Measurements from ENCODE around the gene UBE4A.
A peak's percentile ranks its signal among the peaks of the same experiment; 100 is the strongest.

The UBE4A gene

DNA sequence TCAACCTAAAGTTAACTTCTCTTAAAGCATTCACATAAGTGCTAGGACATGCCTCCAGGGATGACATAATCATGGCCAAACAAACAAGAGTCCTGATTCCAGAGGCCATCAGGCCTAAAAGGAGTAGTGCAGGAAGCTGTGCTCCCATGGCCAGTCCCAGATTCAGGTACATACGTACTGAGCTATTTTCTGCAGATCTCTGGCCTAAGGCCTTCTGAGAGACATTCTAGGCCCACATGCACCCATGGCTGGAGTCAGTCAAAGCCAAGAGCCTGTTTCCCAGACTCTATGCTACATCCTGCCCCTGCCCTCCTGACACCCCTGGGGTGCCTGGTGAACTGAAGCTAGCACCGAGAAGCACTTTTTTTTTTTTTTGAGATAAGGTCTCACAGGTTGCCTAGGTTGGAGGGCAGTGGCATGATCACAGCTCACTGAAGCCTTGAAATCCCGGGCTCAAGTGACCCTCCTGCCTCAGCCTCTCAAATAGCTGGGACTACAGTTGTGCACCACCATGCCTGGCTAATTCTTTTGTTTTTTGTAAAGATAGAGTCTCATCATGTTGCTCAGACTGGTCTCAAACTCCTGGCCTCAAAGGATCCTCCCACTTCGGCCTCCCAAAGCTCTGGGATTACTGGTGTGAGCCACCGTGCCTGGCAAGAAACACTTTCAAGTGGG, 17.4 kb upstream of the UBE4A start:
- no peak for DNase-seq

DNA sequence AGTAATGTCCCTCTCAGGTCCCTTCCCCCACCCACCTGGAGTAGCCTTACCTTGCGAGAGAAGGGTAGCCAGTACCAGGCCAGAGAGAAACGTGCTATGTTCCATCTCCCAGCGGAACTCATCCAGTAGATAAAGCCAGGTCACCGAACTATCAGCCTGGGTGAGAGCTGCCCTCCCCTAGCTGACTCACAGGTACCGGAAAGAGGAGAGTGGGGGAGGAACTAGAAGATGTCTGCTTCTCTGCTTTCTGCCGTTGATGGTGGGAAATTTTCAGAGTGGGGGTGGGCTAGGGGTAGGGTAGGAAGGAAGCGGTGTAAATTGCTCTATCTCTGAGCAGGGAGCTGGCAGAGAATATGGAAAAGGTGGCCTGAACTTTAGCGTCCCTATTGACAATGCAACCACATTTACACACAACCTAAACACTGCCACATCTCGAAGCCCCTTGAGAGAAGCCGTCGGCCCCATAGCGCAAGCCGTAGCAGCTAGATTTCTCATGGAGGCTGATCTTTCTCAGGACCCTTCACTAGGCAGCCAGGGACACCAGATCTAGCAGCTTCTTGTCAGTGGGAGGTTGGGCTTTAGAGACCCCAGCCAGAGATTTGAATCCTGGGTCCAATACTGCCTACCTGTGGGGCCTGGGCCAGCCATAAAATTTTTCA, 16.8 kb upstream of the UBE4A start, which contains the start of gene CD3D:
Gene CD3D (minus strand): TSS at position 203 of the 659 bp plus-strand sequence. CDS start 98 bp downstream, at position 105.
- DNase-seq = peak; percentile 53

DNA sequence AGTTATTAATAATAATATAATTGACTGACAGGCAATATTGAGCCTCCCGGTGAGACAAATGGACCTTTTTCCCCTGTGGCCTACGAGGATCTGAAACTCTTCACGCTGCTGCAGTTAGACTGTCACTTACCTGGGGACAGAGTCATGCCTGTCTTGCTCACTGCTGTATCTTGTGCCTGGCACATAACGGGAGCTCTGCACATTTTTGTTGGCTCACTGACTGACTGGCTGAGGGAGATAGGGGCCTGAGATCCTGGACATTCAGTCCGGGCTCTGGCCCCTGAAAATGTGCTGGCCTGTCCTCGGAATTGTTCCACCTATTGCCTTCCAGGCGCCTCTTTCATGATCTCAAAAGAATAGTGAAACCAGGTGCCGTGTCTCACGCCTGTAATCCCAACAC, 16.2 kb upstream of the UBE4A start:
- no peak for DNase-seq

DNA sequence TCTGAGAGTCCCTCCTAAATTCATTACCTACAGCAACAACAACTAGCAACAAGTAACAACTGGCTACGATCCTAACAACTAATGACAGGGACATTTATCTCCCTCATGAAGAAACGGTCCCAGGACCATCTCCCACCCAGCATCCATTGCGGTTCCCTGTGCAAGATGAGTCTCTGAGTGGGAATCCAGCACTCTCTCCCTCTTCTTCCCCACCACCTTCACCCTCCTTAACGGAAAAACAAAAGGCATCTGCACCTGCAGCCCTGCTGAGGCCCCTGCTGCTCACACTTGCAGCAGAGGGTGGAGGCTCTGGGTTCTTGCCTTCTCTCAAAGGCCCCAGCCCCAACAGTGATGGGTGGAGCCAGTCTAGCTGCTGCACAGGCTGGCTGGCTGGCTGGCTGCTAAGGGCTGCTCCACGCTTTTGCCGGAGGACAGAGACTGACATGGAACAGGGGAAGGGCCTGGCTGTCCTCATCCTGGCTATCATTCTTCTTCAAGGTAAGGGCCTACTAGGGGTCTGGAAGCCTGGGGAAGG, 15.4 kb upstream of the UBE4A start, which contains the start of gene CD3G:
Gene CD3G (plus strand): TSS at position 364 of the 535 bp plus-strand sequence. CDS start 80 bp downstream, at position 444.
- peak; percentile 60 for DNase-seq

DNA sequence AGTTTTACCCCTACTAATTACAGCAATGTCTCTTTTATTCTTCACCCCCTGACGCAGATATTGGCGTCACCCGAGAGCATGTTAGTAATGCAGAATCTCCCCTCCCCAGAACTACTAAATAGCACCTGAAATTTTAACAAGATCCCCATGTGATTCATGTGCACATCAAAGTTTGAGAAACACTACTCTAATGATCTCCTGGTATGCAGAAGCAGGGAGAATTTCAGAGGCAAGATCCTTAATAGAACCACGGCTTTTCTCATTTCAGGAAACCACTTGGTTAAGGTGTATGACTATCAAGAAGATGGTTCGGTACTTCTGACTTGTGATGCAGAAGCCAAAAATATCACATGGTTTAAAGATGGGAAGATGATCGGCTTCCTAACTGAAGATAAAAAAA, 9.9 kb upstream of the UBE4A start:
- DNase-seq = no peak

DNA sequence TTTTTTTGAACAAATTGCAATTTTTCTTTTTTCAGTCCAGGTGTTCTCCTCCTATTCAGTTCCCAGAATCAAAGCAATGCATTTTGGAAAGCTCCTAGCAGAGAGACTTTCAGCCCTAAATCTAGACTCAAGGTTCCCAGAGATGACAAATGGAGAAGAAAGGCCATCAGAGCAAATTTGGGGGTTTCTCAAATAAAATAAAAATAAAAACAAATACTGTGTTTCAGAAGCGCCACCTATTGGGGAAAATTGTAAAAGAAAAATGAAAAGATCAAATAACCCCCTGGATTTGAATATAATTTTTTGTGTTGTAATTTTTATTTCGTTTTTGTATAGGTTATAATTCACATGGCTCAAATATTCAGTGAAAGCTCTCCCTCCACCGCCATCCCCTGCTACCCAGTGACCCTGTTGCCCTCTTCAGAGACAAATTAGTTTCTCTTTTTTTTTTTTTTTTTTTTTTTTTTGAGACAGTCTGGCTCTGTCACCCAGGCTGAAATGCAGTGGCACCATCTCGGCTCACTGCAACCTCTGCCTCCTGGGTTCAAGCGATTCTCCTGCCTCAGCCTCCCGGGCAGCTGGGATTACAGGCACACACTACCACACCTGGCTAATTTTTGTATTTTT, 6.2 kb upstream of the UBE4A start:
- no peak for DNase-seq

DNA sequence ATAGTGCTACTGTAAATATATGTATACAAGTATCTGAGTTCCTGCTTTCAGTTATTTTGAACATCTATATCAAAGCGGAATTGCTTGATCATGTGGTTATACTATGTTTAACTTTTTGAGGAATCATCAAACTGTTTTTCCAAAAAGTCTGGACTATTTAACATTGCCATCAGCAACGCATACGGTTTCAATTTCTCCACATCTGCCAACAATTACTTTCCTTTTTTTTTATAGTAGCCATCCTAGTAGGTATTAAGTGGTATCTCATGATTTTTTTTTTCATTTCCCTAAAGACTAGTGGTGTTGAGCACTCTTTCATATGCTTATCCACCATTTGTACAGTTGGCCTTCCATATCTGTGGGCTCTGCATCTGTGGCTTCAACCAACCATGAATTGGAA, 1.3 kb upstream of the UBE4A start:
- no peak for DNase-seq

DNA sequence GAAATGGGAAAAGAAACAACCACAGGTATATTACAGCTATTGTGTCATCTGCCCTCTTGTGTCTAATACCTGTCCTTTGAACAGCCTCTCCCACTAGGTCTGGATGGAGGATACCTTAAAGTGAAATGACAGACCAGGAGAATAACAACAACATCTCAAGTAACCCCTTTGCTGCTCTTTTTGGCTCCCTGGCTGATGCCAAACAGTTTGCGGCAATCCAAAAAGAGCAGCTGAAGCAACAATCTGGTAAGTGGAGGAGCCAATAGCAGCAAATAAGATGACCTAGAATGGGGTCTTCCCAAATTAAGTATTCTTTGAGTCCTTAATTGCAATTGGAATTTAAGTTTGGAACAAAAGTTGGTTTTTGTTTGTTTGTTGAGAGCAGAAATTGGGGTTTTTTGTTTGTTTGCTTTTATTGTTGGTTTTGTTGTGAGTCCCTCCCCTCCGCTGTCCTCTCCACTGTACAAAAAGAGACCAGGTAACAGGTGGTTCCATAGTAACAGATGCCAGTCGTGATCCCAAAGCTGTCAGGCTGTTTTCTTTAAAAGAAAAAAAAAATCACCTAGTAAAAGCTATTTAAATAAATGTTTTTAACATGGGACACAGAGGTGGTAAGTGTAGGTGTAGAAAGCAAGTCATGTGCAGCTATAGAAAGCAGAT, 5.7 kb downstream of the UBE4A start:
- no peak for DNase-seq

DNA sequence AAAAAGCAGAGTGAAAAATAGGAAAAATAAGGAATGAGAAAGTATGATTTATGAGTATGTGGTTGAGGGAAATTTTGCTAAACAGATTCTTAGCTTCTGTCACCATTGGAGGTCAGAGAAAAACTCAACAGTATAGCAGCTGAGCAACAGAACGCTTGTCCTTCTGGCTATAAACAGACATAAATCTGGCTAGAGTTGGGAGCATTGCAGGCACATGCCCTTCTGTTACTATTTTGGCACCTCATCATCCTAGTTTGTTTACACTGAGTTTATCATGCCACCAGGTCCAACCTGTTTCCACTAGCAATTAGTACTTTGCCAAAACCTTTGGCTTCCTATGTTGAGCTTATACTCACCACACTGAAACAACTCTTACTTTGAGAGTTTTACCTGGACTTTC, 6.9 kb downstream of the UBE4A start:
- DNase-seq = no peak

DNA sequence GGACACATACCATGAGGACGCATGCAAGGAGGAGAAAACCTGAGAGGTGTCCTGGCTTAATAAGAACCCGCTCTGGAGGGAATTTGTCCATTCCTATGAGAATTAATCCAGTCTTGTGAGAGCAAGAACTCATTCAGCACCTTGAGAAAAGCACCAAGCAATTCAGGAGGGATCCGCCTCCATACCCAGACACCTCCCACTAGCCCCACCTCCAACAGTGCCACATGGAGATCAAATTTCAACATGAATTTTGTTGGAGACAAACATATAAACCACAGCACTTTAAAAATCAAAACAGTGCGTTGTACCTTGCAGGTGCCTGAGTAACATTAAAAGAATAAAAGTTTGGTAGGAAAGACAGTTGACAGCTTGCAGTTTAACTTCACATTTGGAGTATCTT, 11.4 kb downstream of the UBE4A start:
- no peak for DNase-seq

DNA sequence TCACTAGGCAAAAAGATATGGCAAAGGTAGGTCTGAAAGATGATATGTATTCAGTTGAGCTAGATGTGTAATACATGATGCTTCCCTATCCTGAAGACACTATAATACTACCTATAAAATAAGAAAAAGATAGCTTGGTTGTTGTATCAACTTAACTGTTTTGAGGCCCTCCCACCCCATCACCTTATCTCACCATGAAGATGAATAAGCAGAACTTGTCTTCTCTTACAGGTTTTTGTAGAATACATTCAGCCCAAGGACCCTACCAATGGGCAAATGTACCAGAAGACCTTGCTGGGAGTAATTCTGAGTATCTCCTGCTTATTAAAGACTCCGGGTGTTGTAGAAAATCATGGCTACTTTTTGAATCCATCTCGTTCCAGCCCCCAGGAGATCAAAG, 13.9 kb downstream of the UBE4A start:
- no peak for DNase-seq

DNA sequence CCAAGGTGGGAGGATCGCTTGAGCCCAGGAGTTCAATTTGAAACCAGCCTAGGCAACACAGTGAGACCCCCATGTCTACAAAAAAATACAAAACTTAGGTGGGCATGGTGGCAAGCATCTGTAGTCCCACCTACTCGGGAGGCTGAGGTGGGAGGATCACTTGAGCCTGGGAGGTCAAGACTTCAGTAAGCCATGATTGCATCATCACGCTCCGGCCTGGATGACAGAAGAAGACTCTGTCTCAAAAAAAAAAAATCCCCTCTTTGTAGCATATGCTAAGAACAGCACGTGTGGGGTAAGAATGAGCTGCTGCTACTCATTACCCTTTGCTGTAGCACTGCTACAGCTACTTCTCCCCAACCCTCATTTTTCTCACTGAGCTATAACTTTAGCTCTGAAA, 14.5 kb downstream of the UBE4A start:
- no peak for DNase-seq

DNA sequence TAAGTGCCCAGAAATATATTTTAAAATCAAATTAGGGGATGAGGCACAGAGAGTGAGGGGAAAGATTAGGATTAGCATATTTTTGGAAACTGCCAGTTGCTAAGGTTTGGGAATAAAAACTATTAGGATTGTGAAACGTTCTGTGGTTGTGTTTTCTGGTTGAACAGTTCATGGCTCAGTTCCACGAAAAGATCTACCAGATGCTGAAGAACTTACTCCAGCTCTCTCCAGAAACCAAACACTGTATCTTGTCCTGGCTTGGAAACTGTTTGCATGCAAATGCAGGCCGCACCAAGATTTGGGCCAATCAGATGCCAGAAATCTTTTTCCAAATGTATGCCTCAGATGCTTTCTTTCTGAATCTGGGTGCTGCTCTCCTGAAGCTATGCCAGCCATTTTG, 15.3 kb downstream of the UBE4A start:
- no peak for DNase-seq

DNA sequence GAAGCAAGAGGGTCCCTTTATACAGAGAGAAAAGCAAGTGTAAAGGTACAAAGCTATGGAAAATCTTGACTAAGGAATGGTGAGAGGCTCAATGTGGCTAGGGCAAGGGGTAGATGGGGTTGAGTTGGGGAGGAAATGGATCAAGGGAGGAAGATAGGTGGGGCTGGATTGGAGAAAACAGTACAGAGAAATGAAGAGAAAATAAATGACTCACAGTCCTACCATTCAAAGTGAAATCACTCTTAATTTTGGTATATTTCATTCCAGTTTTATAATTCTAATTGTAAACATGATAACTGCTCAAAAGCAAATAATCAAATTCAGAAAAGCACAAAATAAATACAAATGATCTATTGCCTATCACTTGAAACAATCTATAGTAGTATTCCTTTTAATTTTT, 16.6 kb downstream of the UBE4A start:
- no peak for DNase-seq

DNA sequence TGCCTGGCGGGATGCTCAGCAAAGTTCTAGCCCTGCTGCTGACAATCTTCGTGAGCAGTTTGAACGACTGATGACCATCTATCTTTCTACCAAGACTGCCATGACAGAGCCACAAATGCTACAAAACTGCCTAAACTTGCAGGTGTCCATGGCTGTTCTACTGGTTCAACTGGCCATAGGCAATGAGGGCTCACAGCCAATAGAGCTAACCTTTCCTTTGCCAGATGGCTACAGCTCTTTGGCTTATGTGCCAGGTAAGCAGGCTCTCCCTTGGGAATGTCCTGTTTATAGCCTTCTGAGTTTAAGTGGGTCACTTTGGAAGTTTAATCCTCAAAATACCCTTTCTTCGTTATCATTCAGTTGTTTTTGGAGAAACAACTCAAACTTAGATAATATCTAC, 20.1 kb downstream of the UBE4A start:
- no peak for DNase-seq

DNA sequence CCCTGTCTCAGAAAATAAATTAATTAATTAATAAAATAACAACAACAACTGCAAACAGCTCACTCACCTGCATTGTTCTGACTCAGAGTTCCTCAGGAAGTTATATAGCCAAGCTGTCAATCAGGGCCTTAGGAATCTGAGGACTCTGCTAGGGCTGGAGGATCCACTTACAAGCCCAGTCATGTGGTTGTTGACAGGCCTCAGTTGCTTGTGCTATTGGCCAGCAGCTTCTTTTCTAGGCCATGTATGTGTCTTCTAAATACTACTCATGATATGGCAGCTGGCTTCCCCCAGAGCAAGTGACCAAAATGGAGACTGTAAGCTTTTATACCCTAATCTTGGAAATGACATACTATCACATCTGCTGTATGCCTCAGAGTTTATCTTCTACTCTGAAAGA, 21.2 kb downstream of the UBE4A start:
- DNase-seq = no peak

DNA sequence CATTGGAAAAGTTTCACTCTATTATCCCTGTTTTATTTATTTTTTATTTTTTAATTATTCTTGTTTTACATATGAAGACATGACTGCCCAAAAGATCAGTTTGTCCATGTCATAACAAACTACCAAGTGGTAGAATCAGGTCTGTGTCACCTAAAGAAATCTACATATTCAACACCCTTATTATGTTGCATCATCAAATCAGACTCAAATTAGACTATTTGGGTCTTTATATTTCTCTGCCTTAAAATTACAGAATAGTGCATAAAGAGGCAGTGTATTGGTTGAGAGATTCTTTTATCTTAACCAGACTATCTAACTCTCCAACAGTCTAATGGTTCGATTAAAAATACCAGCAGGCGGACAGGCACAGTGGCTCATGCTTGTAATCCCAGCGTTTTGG, 23.6 kb downstream of the UBE4A start:
- no peak for DNase-seq

DNA sequence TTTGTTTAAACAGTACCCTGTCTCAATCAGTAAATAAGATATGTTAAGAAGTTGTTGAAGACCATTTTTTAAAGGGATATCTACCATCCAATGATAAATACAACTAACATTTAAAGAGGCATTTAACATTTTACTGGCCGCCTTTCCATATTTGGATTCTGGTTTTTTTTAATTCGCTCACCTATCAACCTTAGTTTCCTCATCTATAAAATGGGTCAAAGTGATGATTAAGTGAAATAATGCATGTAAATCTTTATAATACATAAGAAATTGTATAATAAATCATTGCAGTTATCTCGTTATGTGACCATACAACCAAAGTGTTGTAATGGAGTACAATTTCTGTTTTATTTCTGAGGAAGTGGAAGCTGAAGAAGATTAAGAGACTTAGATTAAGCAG, 24.3 kb downstream of the UBE4A start:
- DNase-seq = no peak

DNA sequence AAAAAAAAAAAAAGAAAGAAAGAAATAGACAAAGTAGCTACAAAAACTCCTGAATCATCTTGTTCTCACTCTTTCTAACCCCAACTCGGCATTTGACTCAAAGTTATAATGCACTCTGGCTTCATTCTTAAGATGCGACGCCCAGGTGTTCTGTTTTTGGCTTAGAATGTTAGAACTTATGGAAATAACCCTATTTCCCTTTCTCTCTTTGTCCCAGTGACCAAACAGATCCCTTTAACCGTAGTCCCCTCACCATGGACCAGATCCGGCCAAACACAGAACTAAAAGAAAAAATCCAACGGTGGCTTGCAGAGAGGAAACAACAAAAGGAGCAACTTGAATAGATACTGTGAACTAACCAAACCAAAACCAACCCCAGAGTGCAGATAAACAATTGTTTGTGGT, 36.7 kb downstream of the UBE4A start:
- no peak for DNase-seq

DNA sequence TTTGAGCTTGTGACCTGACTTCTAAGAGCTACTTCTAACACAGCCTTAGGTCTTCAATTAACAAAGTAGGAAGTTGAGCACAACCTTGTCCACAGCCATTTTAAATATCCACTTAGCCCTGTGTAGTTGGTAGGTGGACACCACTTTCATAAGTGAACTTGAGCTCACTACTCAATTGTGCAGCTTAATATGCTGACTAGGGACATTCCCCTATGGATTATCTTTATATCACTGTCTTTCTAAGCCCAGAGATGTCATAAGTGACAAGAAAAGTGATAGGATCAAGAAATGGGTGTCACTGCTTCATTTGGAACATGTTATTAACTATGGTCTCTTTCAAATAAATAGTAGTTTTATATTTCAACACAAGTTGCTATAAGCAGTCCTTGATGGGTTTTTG, 38.0 kb downstream of the UBE4A start:
- no peak for DNase-seq

DNA sequence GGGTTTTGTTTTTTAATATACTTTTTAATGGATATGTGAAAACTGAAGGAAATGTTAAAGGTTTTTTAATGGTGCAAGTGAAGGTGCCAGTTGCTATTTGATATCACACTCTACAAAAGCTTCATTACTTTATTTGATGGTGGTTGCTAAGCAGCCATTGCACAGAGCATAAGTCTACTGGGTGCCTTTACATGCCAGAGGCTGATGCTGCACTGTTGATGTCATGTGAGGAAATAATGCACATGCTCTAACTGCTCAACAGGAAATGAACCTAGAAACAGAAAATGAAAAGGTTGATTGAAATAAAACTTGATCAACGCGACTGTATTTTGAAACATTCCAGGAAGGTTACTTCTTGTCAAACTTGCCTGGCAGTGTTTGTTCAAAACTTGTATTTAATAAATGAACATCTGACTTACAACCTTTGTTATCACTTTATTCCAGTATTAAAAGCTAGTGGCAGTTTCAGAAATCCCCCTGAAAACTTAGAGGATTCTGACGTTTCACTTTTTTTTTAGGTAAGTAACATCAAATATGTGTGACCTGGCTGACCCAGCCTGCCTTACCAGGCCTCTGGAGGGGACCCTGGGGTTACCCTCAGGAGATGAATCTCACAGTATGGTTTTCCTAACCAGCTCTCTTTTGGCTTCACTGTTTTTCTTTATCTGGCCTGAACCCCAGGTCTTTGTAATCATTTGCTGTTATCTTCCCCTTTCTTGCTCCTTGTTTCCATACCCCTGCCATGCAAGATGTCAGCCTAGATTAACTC, 39.6 kb downstream of the UBE4A start:
- peak; percentile 11 for DNase-seq

DNA sequence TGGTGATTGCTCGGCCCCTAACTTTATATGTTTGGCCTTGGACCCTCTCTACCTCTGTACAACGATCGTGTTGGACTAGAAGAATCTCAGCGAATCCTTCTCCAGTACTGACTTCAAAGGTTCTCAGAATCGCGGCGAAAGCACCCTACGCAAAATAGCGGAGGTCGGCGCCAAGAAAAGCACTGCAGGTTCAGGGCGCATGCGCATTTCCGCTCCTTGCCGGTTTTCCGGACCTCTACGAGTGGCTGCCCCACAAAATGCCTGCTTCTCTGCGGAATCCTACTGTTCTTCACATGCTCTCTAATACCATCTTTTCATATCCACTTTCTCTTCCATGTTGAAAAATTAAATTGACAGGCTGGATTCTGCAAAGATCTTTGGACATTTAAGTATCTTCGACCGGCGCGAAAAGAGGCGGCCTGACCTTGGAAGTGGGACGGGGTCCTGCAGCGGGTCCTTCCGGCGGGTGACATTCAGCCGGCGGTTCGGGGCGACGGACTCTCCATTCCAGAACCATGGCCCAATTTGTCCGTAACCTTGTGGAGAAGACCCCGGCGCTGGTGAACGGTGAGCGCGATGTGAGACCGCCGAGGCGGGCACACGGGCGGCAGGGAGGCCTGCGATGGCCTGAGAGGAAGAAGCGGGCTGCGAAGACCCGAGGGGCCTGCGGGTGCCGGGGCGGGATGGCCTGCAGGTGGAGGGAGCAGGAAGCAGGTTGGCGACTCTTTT, 41.9 kb downstream of the UBE4A start, which contains the start of gene ATP5MG:
Gene ATP5MG (plus strand): TSS at position 456 of the 729 bp plus-strand sequence. CDS start 60 bp downstream, at position 516.
- DNase-seq = peak; percentile 88

Data from stimulated activated CD4-positive, alpha-beta T cell treated with anti-CD3 and anti-CD28 coated beads, Interleukin-12 subunit alpha, Interleukin-12 subunit beta, amount 100 ng/mL, for 4 hours (primary cell).